HEK293 (cell line): ENCODE results near the gene MRPS27.

Experiments used
- CTCF ChIA-PET: fragments of 350-600 bp; formaldehyde crosslinking; extraction: SDS; loops from one replicate; lab custom pipeline; 2021; ENCODE audit warnings: antibody characterized with exemption; lab: Yijun Ruan, JAX
- POLR2A ChIA-PET: fragments of 300-600 bp; formaldehyde crosslinking; extraction: SDS; loops from one replicate; lab custom pipeline; 2020; ENCODE audit warnings: antibody characterized with exemption, inconsistent platforms; lab: Yijun Ruan, JAX
- H3K27ac ChIP-seq: fragments of 200-500 bp; sonication (Bioruptor generic); 2 replicates; pipeline ENCODE4 v1.5.1; 2014; ENCODE audit warnings: low read depth, low read length, control low read depth, inconsistent platforms; ENCODE audit errors: extremely low read depth
- H3K36me3 ChIP-seq, 2 experiments: fragments of 200-500 bp in 1 of 2; sonication (Bioruptor generic) in 1 of 2; 1 replicate in 1 of 2; 2 replicates in 1 of 2; pipeline ENCODE4 v1.5.1; 2014 to 2017; ENCODE audit warnings: inconsistent platforms in 2 of 2, low read length in 2 of 2; ENCODE audit not compliant: control insufficient read depth in 2 of 2, insufficient read depth in 1 of 2
- H3K4me1 ChIP-seq: fragments of 200-500 bp; sonication (Bioruptor generic); 2 replicates; pipeline ENCODE4 v1.5.1; 2014; ENCODE audit warnings: mild to moderate bottlenecking, low read length, inconsistent platforms; ENCODE audit not compliant: control insufficient read depth, insufficient read depth
- H3K4me3 ChIP-seq: 2 replicates; pipeline ENCODE4 v1.5.1; 2011; ENCODE audit warnings: low read depth, mild to moderate bottlenecking, control low read depth, low read length, moderate library complexity
- H3K9me3 ChIP-seq: fragments of 200-500 bp; sonication (Bioruptor generic); 2 replicates; pipeline ENCODE4 v1.5.1; 2014; ENCODE audit warnings: low read depth, low read length, inconsistent platforms; ENCODE audit not compliant: control insufficient read depth, insufficient read depth
- BCL6B ChIP-seq: fragments of 450-650 bp; formaldehyde crosslinking; IDR thresholded peaks from 2 replicates; pipeline ENCODE4 v1.5.1; 2017; ENCODE audit warnings: missing biosample characterization, missing genetic modification characterization
- KLF7 ChIP-seq: fragments of 450-650 bp; formaldehyde crosslinking; IDR thresholded peaks from 2 replicates; pipeline ENCODE4 v1.5.1; 2016; ENCODE audit warnings: missing biosample characterization, missing genetic modification characterization, borderline replicate concordance
- OVOL3 ChIP-seq: fragments of 450-650 bp; formaldehyde crosslinking; IDR thresholded peaks from 2 replicates; pipeline ENCODE4 v1.5.1; 2016; ENCODE audit warnings: missing biosample characterization, missing genetic modification characterization
- TCF7L2 ChIP-seq: IDR thresholded peaks from 2 replicates; pipeline ENCODE4 v1.6.1; 2011; ENCODE audit warnings: low read depth, mild to moderate bottlenecking, inconsistent platforms, low read length, moderate library complexity, borderline replicate concordance
- YY1 ChIP-seq: fragments of 450-650 bp; formaldehyde crosslinking; IDR thresholded peaks from 2 replicates; pipeline ENCODE4 v1.5.1; 2018; ENCODE audit warnings: missing biosample characterization, missing genetic modification characterization
- ZBTB11 ChIP-seq: fragments of 450-650 bp; formaldehyde crosslinking; conservative IDR thresholded peaks from 2 replicates; pipeline ENCODE4 v1.5.1; 2016; ENCODE audit warnings: low read depth, missing biosample characterization, missing genetic modification characterization
- ZNF155 ChIP-seq: fragments of 450-650 bp; formaldehyde crosslinking; IDR thresholded peaks from 2 replicates; pipeline ENCODE4 v1.5.1; 2016; ENCODE audit warnings: missing biosample characterization, missing genetic modification characterization
- ZNF184 ChIP-seq: fragments of 450-650 bp; IDR thresholded peaks from 2 replicates; pipeline ENCODE4 v1.5.1; 2018; ENCODE audit warnings: missing biosample characterization, mild to moderate bottlenecking, missing genetic modification characterization
- ZNF311 ChIP-seq: fragments of 450-650 bp; formaldehyde crosslinking; IDR thresholded peaks from 2 replicates; pipeline ENCODE4 v1.5.1; 2017; ENCODE audit warnings: missing biosample characterization, missing genetic modification characterization, borderline replicate concordance
- ZNF324 ChIP-seq: fragments of 450-650 bp; formaldehyde crosslinking; IDR thresholded peaks from 2 replicates; pipeline ENCODE4 v1.5.1; 2016; ENCODE audit warnings: missing biosample characterization, missing genetic modification characterization
- ZNF335 ChIP-seq: fragments of 450-650 bp; formaldehyde crosslinking; conservative IDR thresholded peaks from 2 replicates; pipeline ENCODE4 v1.5.1; 2016; ENCODE audit warnings: missing biosample characterization, missing genetic modification characterization
- ZNF473 ChIP-seq: fragments of 450-650 bp; formaldehyde crosslinking; IDR thresholded peaks from 2 replicates; pipeline ENCODE4 v1.5.1; 2017; ENCODE audit warnings: missing biosample characterization, missing genetic modification characterization
- ZNF561 ChIP-seq: fragments of 450-650 bp; IDR thresholded peaks from 2 replicates; pipeline ENCODE4 v1.5.1; 2018; ENCODE audit warnings: missing biosample characterization, missing genetic modification characterization, borderline replicate concordance
- ZNF654 ChIP-seq: fragments of 450-650 bp; formaldehyde crosslinking; IDR thresholded peaks from 2 replicates; pipeline ENCODE4 v1.5.1; 2016; ENCODE audit warnings: low read depth, missing biosample characterization, missing genetic modification characterization
- ZNF777 ChIP-seq: fragments of 450-650 bp; formaldehyde crosslinking; IDR thresholded peaks from 2 replicates; pipeline ENCODE4 v1.5.1; 2017; ENCODE audit warnings: missing biosample characterization, missing genetic modification characterization, borderline replicate concordance
- TF ChIP-seq, protein P1 (sequence below): fragments of 450-650 bp; formaldehyde crosslinking; IDR thresholded peaks from 2 replicates; pipeline ENCODE4 v1.5.1; 2016; ENCODE audit warnings: missing biosample characterization, missing genetic modification characterization
- TF ChIP-seq, protein P2 (sequence below): fragments of 450-650 bp; formaldehyde crosslinking; conservative IDR thresholded peaks from 2 replicates; pipeline ENCODE4 v1.5.1; 2016; ENCODE audit warnings: low read depth, missing biosample characterization, missing genetic modification characterization
- TF ChIP-seq, protein P3 (sequence below): sonication (generic); formaldehyde crosslinking; IDR thresholded peaks from 2 replicates; pipeline ENCODE4 v1.8.1; 2022; ENCODE audit warnings: mild to moderate bottlenecking, moderate library complexity, missing genetic modification reagents

MRPS27 gene

DNA sequence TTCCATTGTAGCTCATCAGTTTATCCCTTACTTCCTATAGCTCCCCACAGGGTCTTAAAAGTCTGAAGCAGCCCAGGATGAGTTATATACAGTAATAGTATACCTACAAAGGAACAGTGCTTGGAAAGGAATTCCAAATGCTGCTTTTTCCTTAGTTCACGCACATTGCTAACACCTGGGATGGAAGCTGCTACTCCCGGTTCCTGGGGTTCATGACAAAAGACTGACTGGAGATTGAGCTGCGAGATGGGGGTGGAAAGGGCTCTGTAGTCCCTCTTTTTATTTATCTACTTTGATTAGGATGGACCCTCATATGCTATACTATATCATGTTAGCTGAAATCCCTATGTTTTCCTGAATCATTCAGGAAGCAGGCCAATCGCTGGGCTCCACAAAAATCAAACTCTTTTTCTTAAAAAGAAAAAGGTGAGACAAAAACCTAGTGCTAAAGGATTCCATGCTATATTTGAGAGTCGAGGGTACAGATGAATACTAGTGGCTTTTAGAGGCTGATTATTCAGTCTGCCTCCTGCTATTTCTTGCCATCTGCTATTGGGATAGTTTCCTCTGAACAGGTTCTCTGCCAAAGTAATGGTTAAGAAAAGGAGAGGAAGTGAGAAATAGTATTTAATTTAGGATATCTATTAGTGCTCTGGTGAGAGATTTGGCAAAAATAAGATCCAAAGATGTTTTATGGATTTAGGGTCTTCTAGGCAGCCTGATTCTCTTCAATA, 81.2 kb downstream of the MRPS27 start:
- CTCF ChIA-PET, result interaction anchor here (1.0 kb wide), 2 partner anchors 30 to 70 kb away, joined by 3 to 4 read pairs; no protein-coding TSS in a partner anchor
- H3K4me1 ChIP-seq, result peaks cover 12% of the 10 kb centered on the region
- TF ChIP-seq ZNF473 (tag by site-specific recombination), result no peak
- no peak for TF ChIP-seq OVOL3 (tag by site-specific recombination)
- TF ChIP-seq, protein P1, sequence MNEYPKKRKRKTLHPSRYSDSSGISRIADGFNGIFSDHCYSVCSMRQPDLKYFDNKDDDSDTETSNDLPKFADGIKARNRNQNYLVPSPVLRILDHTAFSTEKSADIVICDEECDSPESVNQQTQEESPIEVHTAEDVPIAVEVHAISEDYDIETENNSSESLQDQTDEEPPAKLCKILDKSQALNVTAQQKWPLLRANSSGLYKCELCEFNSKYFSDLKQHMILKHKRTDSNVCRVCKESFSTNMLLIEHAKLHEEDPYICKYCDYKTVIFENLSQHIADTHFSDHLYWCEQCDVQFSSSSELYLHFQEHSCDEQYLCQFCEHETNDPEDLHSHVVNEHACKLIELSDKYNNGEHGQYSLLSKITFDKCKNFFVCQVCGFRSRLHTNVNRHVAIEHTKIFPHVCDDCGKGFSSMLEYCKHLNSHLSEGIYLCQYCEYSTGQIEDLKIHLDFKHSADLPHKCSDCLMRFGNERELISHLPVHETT, result no peak
- TF ChIP-seq ZNF155, result no peak
- no peak for TF ChIP-seq ZNF654
- no peak for TF ChIP-seq TCF7L2
- TF ChIP-seq ZBTB11 (tag by site-specific recombination), result no peak
- TF ChIP-seq YY1 (tag by site-specific recombination), result no peak
- TF ChIP-seq ZNF311 (tag by site-specific recombination), result no peak
- no peak for TF ChIP-seq ZNF335 (tag by site-specific recombination)
- TF ChIP-seq ZNF777 (tag by site-specific recombination), result no peak
- POLR2A ChIA-PET, result no interaction called here
- no peaks in the 10 kb centered on the region for H3K9me3 ChIP-seq
- H3K4me3 ChIP-seq, result no peak overlapping the region
- H3K27ac ChIP-seq, result no peak overlapping the region
- H3K36me3 ChIP-seq, result peaks cover 6 to 18% of the 10 kb centered on the region in 2 experiments

DNA sequence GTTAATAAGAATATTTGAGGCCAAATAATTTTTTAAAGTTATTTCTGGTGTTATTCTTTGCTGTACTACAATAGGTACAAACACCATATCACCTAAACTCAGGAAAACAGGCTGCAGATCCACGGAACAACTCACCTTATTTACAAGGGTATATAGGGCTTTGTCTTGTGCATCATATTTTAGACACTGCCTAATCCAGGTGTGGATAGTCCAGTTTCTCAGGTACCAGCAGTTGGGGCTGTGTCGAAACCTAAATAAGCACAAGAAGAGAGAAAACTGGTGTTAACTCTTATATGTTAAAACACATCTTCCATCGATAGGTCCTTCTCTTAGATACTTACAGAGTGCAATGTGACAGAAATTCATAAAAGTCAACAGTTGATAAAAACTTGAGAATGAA, 82.2 kb downstream of the MRPS27 start:
- Histone ChIP-seq H3K4me3 (no peak overlapping the region), H3K9me3 (no peaks in the 10 kb centered on the region), H3K4me1 (peaks cover 5% of the 10 kb centered on the region), H3K27ac (no peak overlapping the region), H3K36me3 (peaks cover 6 to 21% of the 10 kb centered on the region in 2 experiments)
- CTCF ChIA-PET, result interaction anchor here (0.7 to 1.1 kb wide), 4 partner anchors 31 to 708 kb away, joined by 3 to 4 read pairs (median 3); no protein-coding TSS in a partner anchor
- POLR2A ChIA-PET, result interaction anchor here (1.3 kb wide), 1 partner anchor 10 kb away, joined by 3 read pairs; no protein-coding TSS in a partner anchor
- TF ChIP-seq KLF7 (tag by site-specific recombination) (no peak), BCL6B (tag by site-specific recombination) (no peak), ZNF311 (tag by site-specific recombination) (no peak), ZNF561 (tag by site-specific recombination) (no peak), ZNF184 (no peak), ZNF324 (no peak)
- TF ChIP-seq, protein P2, sequence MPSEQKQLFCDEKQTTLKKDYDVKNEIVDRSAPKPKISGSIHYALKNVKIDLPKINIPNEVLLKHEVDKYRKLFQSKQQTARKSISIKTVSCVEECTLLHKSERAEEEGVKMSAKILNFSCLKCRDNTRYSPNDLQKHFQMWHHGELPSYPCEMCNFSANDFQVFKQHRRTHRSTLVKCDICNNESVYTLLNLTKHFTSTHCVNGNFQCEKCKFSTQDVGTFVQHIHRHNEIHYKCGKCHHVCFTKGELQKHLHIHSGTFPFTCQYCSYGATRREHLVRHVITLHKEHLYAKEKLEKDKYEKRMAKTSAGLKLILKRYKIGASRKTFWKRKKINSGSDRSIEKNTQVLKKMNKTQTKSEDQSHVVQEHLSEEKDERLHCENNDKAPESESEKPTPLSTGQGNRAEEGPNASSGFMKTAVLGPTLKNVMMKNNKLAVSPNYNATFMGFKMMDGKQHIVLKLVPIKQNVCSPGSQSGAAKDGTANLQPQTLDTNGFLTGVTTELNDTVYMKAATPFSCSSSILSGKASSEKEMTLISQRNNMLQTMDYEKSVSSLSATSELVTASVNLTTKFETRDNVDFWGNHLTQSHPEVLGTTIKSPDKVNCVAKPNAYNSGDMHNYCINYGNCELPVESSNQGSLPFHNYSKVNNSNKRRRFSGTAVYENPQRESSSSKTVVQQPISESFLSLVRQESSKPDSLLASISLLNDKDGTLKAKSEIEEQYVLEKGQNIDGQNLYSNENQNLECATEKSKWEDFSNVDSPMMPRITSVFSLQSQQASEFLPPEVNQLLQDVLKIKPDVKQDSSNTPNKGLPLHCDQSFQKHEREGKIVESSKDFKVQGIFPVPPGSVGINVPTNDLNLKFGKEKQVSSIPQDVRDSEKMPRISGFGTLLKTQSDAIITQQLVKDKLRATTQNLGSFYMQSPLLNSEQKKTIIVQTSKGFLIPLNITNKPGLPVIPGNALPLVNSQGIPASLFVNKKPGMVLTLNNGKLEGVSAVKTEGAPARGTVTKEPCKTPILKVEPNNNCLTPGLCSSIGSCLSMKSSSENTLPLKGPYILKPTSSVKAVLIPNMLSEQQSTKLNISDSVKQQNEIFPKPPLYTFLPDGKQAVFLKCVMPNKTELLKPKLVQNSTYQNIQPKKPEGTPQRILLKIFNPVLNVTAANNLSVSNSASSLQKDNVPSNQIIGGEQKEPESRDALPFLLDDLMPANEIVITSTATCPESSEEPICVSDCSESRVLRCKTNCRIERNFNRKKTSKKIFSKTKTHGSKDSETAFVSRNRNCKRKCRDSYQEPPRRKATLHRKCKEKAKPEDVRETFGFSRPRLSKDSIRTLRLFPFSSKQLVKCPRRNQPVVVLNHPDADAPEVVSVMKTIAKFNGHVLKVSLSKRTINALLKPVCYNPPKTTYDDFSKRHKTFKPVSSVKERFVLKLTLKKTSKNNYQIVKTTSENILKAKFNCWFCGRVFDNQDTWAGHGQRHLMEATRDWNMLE (tag by site-specific recombination), result no peak
- TF ChIP-seq, protein P3, sequence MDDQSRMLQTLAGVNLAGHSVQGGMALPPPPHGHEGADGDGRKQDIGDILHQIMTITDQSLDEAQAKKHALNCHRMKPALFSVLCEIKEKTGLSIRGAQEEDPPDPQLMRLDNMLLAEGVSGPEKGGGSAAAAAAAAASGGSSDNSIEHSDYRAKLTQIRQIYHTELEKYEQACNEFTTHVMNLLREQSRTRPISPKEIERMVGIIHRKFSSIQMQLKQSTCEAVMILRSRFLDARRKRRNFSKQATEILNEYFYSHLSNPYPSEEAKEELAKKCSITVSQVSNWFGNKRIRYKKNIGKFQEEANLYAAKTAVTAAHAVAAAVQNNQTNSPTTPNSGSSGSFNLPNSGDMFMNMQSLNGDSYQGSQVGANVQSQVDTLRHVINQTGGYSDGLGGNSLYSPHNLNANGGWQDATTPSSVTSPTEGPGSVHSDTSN (CRISPR knock-in tag), result no peak
